ENCODE measurements around the gene WDR27. TPM values are rescaled to one million over a fixed set of nuclear protein-coding genes. Genes with fewer than 3 reads are reported as not detected.

WDR27 gene
- polyA plus RNA-seq, 1 donor from 2014 or later, result 35.8 TPM

DNA sequence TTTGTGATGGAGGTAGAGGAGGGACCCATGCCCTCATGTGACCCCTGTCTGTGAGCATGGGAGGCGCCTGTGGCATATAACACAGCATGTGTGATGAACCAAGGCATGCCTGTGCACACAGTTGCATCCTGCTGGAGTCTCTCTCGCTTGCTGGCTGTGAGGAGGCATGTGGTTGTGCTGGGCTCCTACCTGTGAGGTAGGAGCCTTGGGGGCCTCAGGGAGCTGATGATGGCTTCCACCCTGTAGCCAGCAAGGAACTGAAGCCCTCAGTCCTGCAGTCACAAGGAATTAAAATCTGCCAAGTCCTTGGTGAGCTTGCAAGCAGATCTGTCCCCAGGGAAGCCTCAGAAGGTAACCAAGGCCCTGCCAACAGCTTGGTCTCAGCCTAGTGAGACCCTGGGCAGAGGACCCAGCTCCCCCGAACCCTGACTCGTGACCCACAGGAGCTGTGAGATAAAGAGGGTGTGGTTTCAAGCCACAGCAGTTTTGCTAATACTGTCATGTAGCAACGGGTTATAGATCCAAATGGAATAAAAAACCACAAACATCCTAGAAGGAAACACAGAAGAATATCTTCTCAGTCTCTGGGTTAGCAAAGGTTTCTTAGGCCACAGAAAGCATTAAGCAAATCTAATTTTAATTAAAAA is 145.7 kb downstream of the WDR27 start:
- no peaks in the 10 kb centered on the region for H3K9me3 ChIP-seq (ENCODE audit: low read length)
- H3K27ac ChIP-seq (ENCODE audit: low read length), result no peak overlapping the region
- H3K4me3 ChIP-seq (ENCODE audit: low read length), result no peak overlapping the region
- H3K79me2 ChIP-seq (replicated peaks; ENCODE audit: insufficient read depth, low read length), result no peaks in the 10 kb centered on the region
- H3K9me2 ChIP-seq (ENCODE audit: insufficient read depth, low read length), result no peaks in the 10 kb centered on the region
- H4K20me1 ChIP-seq (ENCODE audit: insufficient read depth), result no peaks in the 10 kb centered on the region
- no peaks in the 10 kb centered on the region for H3K27me3 ChIP-seq (ENCODE audit: insufficient read depth, low read depth, low read length)
- H3F3A ChIP-seq (ENCODE audit: insufficient read depth, low read length, poor library complexity, severe bottlenecking), result no peaks in the 10 kb centered on the region
- TF ChIP-seq POLR2AphosphoS5 (IDR thresholded peaks at IDR 0.05) (no peak), EZH2 (IDR thresholded peaks at IDR 0.05; ENCODE audit: borderline replicate concordance, insufficient read depth, low read length, poor library complexity, severe bottlenecking) (no peak), RAD21 (conservative IDR thresholded peaks at IDR 0.05) (no peak), EP300 (conservative IDR thresholded peaks at IDR 0.05; ENCODE audit: poor library complexity, severe bottlenecking) (no peak)
- TF ChIP-seq, protein P1, sequence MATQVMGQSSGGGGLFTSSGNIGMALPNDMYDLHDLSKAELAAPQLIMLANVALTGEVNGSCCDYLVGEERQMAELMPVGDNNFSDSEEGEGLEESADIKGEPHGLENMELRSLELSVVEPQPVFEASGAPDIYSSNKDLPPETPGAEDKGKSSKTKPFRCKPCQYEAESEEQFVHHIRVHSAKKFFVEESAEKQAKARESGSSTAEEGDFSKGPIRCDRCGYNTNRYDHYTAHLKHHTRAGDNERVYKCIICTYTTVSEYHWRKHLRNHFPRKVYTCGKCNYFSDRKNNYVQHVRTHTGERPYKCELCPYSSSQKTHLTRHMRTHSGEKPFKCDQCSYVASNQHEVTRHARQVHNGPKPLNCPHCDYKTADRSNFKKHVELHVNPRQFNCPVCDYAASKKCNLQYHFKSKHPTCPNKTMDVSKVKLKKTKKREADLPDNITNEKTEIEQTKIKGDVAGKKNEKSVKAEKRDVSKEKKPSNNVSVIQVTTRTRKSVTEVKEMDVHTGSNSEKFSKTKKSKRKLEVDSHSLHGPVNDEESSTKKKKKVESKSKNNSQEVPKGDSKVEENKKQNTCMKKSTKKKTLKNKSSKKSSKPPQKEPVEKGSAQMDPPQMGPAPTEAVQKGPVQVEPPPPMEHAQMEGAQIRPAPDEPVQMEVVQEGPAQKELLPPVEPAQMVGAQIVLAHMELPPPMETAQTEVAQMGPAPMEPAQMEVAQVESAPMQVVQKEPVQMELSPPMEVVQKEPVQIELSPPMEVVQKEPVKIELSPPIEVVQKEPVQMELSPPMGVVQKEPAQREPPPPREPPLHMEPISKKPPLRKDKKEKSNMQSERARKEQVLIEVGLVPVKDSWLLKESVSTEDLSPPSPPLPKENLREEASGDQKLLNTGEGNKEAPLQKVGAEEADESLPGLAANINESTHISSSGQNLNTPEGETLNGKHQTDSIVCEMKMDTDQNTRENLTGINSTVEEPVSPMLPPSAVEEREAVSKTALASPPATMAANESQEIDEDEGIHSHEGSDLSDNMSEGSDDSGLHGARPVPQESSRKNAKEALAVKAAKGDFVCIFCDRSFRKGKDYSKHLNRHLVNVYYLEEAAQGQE (IDR thresholded peaks at IDR 0.05; ENCODE audit: borderline replicate concordance), result no peak
- H2AFZ ChIP-seq (ENCODE audit: low read depth, low read length), result no peak overlapping the region
- H3K4me2 ChIP-seq (ENCODE audit: low read length), result no peak overlapping the region
- no peak overlapping the region for H3K9ac ChIP-seq (ENCODE audit: low read length)
- H3K36me3 ChIP-seq (ENCODE audit: insufficient read depth, low read length), result no peaks in the 10 kb centered on the region

DNA sequence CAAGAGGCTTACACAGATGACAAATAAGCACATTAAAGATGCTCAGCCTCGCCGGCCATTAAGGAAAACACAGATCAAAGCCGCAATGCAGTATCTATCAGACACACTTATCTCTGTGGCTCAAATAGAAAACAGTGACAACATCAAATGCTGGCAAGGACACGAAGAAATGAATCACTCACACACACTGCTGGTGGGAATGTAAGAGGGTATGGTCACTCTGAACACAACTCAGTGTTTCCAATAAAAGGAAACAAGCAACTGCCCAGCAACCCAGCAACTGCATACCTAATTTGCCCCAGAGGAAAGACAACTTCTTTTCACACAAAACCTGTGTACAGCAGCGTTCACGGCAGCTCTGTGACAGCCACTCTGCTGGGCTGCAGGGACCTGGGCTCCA is 155.8 kb downstream of the WDR27 start:
- H2AFZ ChIP-seq (ENCODE audit: low read depth, low read length), result no peak overlapping the region
- no peaks in the 10 kb centered on the region for H3K27me3 ChIP-seq (ENCODE audit: insufficient read depth, low read depth, low read length)
- H3K36me3 ChIP-seq (ENCODE audit: insufficient read depth, low read length), result no peaks in the 10 kb centered on the region
- no peaks in the 10 kb centered on the region for H4K20me1 ChIP-seq (ENCODE audit: insufficient read depth)
- no peaks in the 10 kb centered on the region for H3K9me2 ChIP-seq (ENCODE audit: insufficient read depth, low read length)
- no peaks in the 10 kb centered on the region for H3K9me3 ChIP-seq (ENCODE audit: low read length)
- no peak overlapping the region for H3K9ac ChIP-seq (ENCODE audit: low read length)
- no peaks in the 10 kb centered on the region for H3K79me2 ChIP-seq (replicated peaks; ENCODE audit: insufficient read depth, low read length)
- no peak overlapping the region for H3K4me2 ChIP-seq (ENCODE audit: low read length)
- H3K4me3 ChIP-seq (ENCODE audit: low read length), result no peak overlapping the region
- H3K27ac ChIP-seq (ENCODE audit: low read length), result no peak overlapping the region
- no peaks in the 10 kb centered on the region for H3F3A ChIP-seq (ENCODE audit: insufficient read depth, low read length, poor library complexity, severe bottlenecking)
- TF ChIP-seq POLR2AphosphoS5 (IDR thresholded peaks at IDR 0.05), result no peak
- TF ChIP-seq MXI1 (conservative IDR thresholded peaks at IDR 0.05; ENCODE audit: poor library complexity, severe bottlenecking), result no peak
- TF ChIP-seq RAD21 (conservative IDR thresholded peaks at IDR 0.05), result no peak
- TF ChIP-seq TAF1 (IDR thresholded peaks at IDR 0.05; ENCODE audit: low read depth), result no peak
- TF ChIP-seq EZH2 (IDR thresholded peaks at IDR 0.05; ENCODE audit: borderline replicate concordance, insufficient read depth, low read length, poor library complexity, severe bottlenecking), result no peak
- TF ChIP-seq SMC3 (conservative IDR thresholded peaks at IDR 0.05; ENCODE audit: poor library complexity), result no peak
- TF ChIP-seq, protein P1 (IDR thresholded peaks at IDR 0.05; ENCODE audit: borderline replicate concordance), result no peak
- TF ChIP-seq EP300 (conservative IDR thresholded peaks at IDR 0.05; ENCODE audit: poor library complexity, severe bottlenecking), result no peak
- TF ChIP-seq, protein P2, sequence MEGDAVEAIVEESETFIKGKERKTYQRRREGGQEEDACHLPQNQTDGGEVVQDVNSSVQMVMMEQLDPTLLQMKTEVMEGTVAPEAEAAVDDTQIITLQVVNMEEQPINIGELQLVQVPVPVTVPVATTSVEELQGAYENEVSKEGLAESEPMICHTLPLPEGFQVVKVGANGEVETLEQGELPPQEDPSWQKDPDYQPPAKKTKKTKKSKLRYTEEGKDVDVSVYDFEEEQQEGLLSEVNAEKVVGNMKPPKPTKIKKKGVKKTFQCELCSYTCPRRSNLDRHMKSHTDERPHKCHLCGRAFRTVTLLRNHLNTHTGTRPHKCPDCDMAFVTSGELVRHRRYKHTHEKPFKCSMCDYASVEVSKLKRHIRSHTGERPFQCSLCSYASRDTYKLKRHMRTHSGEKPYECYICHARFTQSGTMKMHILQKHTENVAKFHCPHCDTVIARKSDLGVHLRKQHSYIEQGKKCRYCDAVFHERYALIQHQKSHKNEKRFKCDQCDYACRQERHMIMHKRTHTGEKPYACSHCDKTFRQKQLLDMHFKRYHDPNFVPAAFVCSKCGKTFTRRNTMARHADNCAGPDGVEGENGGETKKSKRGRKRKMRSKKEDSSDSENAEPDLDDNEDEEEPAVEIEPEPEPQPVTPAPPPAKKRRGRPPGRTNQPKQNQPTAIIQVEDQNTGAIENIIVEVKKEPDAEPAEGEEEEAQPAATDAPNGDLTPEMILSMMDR (IDR thresholded peaks at IDR 0.05; ENCODE audit: poor library complexity, severe bottlenecking), result no peak

Measured in neural cell (in vitro differentiated cells).